ENCODE data around the gene TSPYL4. TPM values are rescaled to one million over a fixed set of nuclear protein-coding genes. Genes with fewer than 3 reads are reported as not detected.

TSPYL4 gene
- polyA plus RNA-seq, 1 donor from 2014 or later = 97.2 TPM

DNA sequence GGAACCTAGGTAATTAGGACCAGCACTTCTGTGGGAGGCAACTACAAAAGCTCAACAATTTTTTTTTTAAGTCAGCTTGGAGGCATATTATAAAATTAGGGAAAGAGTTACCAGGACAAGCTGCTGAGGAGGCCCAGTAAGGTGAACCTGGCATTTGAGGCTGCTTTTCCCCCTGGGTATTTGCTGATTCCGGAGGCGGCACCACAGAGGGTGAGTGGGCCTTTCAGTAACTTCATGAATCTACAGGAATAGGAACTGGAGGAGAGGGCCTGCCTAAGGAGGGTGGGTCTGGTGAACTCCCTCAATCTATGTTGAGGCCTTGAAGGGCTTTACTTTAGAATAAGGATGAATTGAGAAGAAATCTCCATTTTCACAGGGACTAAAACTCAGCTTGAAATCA, 14.6 kb downstream of the TSPYL4 start:
- Histone ChIP-seq H3F3A (ENCODE audit: insufficient read depth, low read length, poor library complexity, severe bottlenecking) (no peaks in the 10 kb centered on the region), H4K20me1 (ENCODE audit: insufficient read depth) (no peaks in the 10 kb centered on the region), H3K79me2 (replicated peaks; ENCODE audit: insufficient read depth, low read length) (no peaks in the 10 kb centered on the region), H3K4me2 (ENCODE audit: low read length) (no peak overlapping the region), H3K9me2 (ENCODE audit: insufficient read depth, low read length) (no peaks in the 10 kb centered on the region), H3K9ac (ENCODE audit: low read length) (no peak overlapping the region), H3K27me3 (ENCODE audit: insufficient read depth, low read depth, low read length) (no peaks in the 10 kb centered on the region), H3K27ac (ENCODE audit: low read length) (no peak overlapping the region), H3K9me3 (ENCODE audit: low read length) (no peaks in the 10 kb centered on the region), H3K36me3 (ENCODE audit: insufficient read depth, low read length) (no peaks in the 10 kb centered on the region), H2AFZ (ENCODE audit: low read depth, low read length) (no peak overlapping the region), H3K4me3 (ENCODE audit: low read length) (no peak overlapping the region)
- TF ChIP-seq EP300 (conservative IDR thresholded peaks at IDR 0.05; ENCODE audit: poor library complexity, severe bottlenecking) = no peak

DNA sequence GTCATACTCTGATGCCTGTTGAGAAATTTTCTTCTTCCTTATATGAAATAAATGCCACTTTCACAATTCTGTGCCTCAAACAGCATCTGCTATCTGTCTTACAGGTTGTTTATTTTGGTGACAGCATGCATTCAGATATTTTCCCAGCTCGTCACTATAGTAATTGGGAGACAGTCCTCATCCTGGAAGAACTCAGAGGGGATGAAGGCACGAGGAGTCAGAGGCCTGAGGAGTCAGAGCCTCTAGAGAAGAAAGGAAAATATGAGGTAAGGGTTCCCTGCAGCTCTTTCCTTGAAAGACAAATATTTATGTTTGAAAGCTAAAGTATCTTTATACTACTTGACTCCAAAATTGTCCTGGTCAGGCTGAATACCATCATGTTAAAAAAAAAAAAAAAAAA, 15.8 kb downstream of the TSPYL4 start:
- no peaks in the 10 kb centered on the region for H3K9me3 ChIP-seq (ENCODE audit: low read length)
- H2AFZ ChIP-seq (ENCODE audit: low read depth, low read length) = no peak overlapping the region
- H3K36me3 ChIP-seq (ENCODE audit: insufficient read depth, low read length) = no peaks in the 10 kb centered on the region
- no peak overlapping the region for H3K4me2 ChIP-seq (ENCODE audit: low read length)
- no peak overlapping the region for H3K4me3 ChIP-seq (ENCODE audit: low read length)
- no peaks in the 10 kb centered on the region for H3K79me2 ChIP-seq (replicated peaks; ENCODE audit: insufficient read depth, low read length)
- H4K20me1 ChIP-seq (ENCODE audit: insufficient read depth) = no peaks in the 10 kb centered on the region
- no peak for TF ChIP-seq EP300 (conservative IDR thresholded peaks at IDR 0.05; ENCODE audit: poor library complexity, severe bottlenecking)
- no peak for TF ChIP-seq EZH2 (IDR thresholded peaks at IDR 0.05; ENCODE audit: borderline replicate concordance, insufficient read depth, low read length, poor library complexity, severe bottlenecking)
- TF ChIP-seq CTCF (IDR thresholded peaks at IDR 0.05; ENCODE audit: poor library complexity, severe bottlenecking) = no peak
- no peaks in the 10 kb centered on the region for H3K27me3 ChIP-seq (ENCODE audit: insufficient read depth, low read depth, low read length)
- H3K9ac ChIP-seq (ENCODE audit: low read length) = no peak overlapping the region
- no peak overlapping the region for H3K27ac ChIP-seq (ENCODE audit: low read length)
- H3F3A ChIP-seq (ENCODE audit: insufficient read depth, low read length, poor library complexity, severe bottlenecking) = no peaks in the 10 kb centered on the region
- H3K9me2 ChIP-seq (ENCODE audit: insufficient read depth, low read length) = no peaks in the 10 kb centered on the region

DNA sequence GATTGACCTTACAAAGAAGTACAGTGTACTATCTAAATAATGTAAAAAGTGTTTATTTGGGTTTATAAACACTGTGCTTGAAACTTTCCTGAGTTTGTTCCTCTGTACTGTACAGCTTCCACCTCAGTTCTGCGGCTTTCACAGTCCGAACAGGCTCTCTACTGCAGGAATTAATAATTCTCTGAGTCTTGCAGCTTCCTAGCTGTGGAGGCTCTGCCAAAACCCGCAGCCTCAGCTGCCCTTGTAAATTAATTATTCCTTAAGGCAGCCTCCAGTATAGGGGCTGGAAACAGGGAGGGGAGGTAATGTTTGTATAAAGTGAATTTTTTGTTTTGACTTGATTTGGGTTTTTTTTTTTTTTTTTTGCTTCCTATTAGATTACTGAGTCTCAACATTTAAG, 19.2 kb downstream of the TSPYL4 start:
- Histone ChIP-seq H2AFZ (ENCODE audit: low read depth, low read length) (no peak overlapping the region), H3K27ac (ENCODE audit: low read length) (no peak overlapping the region), H3K9ac (ENCODE audit: low read length) (no peak overlapping the region), H3K4me3 (ENCODE audit: low read length) (no peak overlapping the region), H3K27me3 (ENCODE audit: insufficient read depth, low read depth, low read length) (no peaks in the 10 kb centered on the region), H3K9me3 (ENCODE audit: low read length) (no peaks in the 10 kb centered on the region), H3K79me2 (replicated peaks; ENCODE audit: insufficient read depth, low read length) (no peaks in the 10 kb centered on the region), H3K9me2 (ENCODE audit: insufficient read depth, low read length) (no peaks in the 10 kb centered on the region), H4K20me1 (ENCODE audit: insufficient read depth) (no peaks in the 10 kb centered on the region), H3K4me2 (ENCODE audit: low read length) (no peak overlapping the region), H3F3A (ENCODE audit: insufficient read depth, low read length, poor library complexity, severe bottlenecking) (no peaks in the 10 kb centered on the region), H3K36me3 (ENCODE audit: insufficient read depth, low read length) (no peaks in the 10 kb centered on the region)
- TF ChIP-seq EZH2 (IDR thresholded peaks at IDR 0.05; ENCODE audit: borderline replicate concordance, insufficient read depth, low read length, poor library complexity, severe bottlenecking) = no peak
- no peak for TF ChIP-seq POLR2AphosphoS5 (IDR thresholded peaks at IDR 0.05)
- TF ChIP-seq RAD21 (conservative IDR thresholded peaks at IDR 0.05) = no peak
- TF ChIP-seq TAF1 (IDR thresholded peaks at IDR 0.05; ENCODE audit: low read depth) = no peak
- no peak for TF ChIP-seq REST (IDR thresholded peaks at IDR 0.05; ENCODE audit: borderline replicate concordance)

All from neural cell (in vitro differentiated cells).